Astrocyte (in vitro differentiated cells and primary cell): Measurements from ENCODE around the gene CA4.

ENCODE experiments used
- EZH2 ChIP-seq: IDR thresholded peaks from 2 replicates; pipeline ENCODE4 v1.6.1; 2012; ENCODE audit warnings: mild to moderate bottlenecking, low read length, inconsistent platforms; ENCODE audit not compliant: insufficient read depth
- TF ChIP-seq, protein P1 (sequence below): IDR thresholded peaks from 2 replicates; pipeline ENCODE4 v1.5.1; 2011; ENCODE audit warnings: low read depth, mild to moderate bottlenecking, inconsistent platforms, low read length, moderate library complexity; ENCODE audit not compliant: insufficient read depth

DNA sequence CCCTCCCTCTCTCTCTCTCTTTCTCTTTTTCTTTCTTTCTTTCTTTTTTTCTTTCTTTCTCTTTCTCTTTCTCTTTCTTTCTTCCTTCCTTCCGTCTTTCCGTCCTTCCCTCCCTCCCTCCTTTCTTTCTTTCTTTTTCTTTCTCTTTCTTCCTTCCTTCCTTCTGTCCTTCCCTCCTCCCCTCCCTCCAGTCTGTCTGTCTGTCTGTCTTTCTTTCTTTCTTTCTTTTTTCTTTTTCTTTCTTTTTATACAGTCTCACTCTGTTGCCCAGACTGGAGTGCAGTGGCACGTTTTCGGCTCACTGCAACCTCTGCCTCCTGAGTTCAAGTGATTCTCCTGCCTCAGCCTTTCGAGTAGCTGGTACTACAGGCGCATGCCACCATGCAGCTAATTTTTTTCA, 14.4 kb downstream of the CA4 start:
- TF ChIP-seq EZH2, result no peak
- TF ChIP-seq, protein P1, sequence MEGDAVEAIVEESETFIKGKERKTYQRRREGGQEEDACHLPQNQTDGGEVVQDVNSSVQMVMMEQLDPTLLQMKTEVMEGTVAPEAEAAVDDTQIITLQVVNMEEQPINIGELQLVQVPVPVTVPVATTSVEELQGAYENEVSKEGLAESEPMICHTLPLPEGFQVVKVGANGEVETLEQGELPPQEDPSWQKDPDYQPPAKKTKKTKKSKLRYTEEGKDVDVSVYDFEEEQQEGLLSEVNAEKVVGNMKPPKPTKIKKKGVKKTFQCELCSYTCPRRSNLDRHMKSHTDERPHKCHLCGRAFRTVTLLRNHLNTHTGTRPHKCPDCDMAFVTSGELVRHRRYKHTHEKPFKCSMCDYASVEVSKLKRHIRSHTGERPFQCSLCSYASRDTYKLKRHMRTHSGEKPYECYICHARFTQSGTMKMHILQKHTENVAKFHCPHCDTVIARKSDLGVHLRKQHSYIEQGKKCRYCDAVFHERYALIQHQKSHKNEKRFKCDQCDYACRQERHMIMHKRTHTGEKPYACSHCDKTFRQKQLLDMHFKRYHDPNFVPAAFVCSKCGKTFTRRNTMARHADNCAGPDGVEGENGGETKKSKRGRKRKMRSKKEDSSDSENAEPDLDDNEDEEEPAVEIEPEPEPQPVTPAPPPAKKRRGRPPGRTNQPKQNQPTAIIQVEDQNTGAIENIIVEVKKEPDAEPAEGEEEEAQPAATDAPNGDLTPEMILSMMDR, result no peak
